SU-DHL-6 (cell line): ENCODE measurements around the gene POLR2F.

Experiments used
- H2AFZ ChIP-seq: fragments of 200-600 bp; sonication (generic); 2 replicates; pipeline ENCODE4 v1.6.1; 2014; ENCODE audit warnings: low read depth, mild to moderate bottlenecking, moderate library complexity, mixed read lengths, antibody characterized with exemption, low read length; ENCODE audit not compliant: severe bottlenecking
- H3F3A ChIP-seq: fragments of 200-600 bp; shearing (Covaris generic); 2 replicates; pipeline ENCODE4 v1.6.0; 2016; ENCODE audit warnings: antibody characterized with exemption, mild to moderate bottlenecking; ENCODE audit not compliant: insufficient read depth
- H3K27ac ChIP-seq: fragments of 200-600 bp; sonication (generic); 2 replicates; pipeline ENCODE4 v1.5.1; 2016; ENCODE audit warnings: low read depth, mild to moderate bottlenecking, low read length, moderate library complexity, mixed read lengths
- H3K27me3 ChIP-seq: fragments of 200-600 bp; sonication (generic), shearing (Covaris generic); 2 replicates; pipeline ENCODE4 v1.6.0; 2014; ENCODE audit warnings: mild to moderate bottlenecking, low read length
- H3K36me3 ChIP-seq: fragments of 200-600 bp; sonication (generic); 2 replicates; pipeline ENCODE4 v1.6.1; 2014; ENCODE audit warnings: mild to moderate bottlenecking, low read length, mixed read lengths
- H3K4me2 ChIP-seq: fragments of 300-600, 200-600 bp; shearing (Covaris generic), sonication (generic); 2 replicates; pipeline ENCODE4 v1.6.0; 2014; ENCODE audit warnings: low read length, low read depth, mild to moderate bottlenecking; ENCODE audit not compliant: poor library complexity, severe bottlenecking
- H3K4me3 ChIP-seq: fragments of 200-600 bp; sonication (generic); 2 replicates; pipeline ENCODE4 v1.5.1; 2014; ENCODE audit warnings: antibody characterized with exemption, low read length, mild to moderate bottlenecking, mixed read lengths; ENCODE audit not compliant: insufficient read depth, poor library complexity, severe bottlenecking
- H3K79me2 ChIP-seq: fragments of 200-600 bp; sonication (generic); 2 replicates; pipeline ENCODE4 v1.6.1; 2014; ENCODE audit warnings: mild to moderate bottlenecking, low read length, moderate library complexity; ENCODE audit not compliant: insufficient read depth
- H3K9ac ChIP-seq: fragments of 200-600 bp; sonication (generic); 2 replicates; pipeline ENCODE4 v1.7.0; 2014; ENCODE audit warnings: mild to moderate bottlenecking, low read length
- H3K9me2 ChIP-seq: fragments of 200-600 bp; sonication (generic); replicated peaks from 2 replicates; pipeline ENCODE4 v1.6.1; 2014; ENCODE audit warnings: low read length; ENCODE audit not compliant: insufficient read depth
- H3K9me3 ChIP-seq: fragments of 200-600 bp; sonication (generic); 2 replicates; pipeline ENCODE4 v1.6.1; 2014; ENCODE audit warnings: low read length, mixed read lengths; ENCODE audit not compliant: insufficient read depth
- H4K20me1 ChIP-seq: fragments of 200-600 bp; sonication (generic); 2 replicates; pipeline ENCODE4 v1.6.1; 2014; ENCODE audit warnings: low read depth, mild to moderate bottlenecking, antibody characterized with exemption, low read length, moderate library complexity, mixed read lengths
- CTCF ChIP-seq: fragments of 200-600 bp; sonication (generic); IDR thresholded peaks from one replicate; pipeline ENCODE4 v1.5.1; 2017; ENCODE audit warnings: antibody characterized with exemption, mild to moderate bottlenecking, low read length, moderate library complexity; ENCODE audit not compliant: insufficient read depth, poor library complexity, severe bottlenecking
- EZH2phosphoT487 ChIP-seq: fragments of 200-600 bp; sonication (generic), shearing (Covaris generic); conservative IDR thresholded peaks from 2 replicates; pipeline ENCODE4 v1.6.1; 2018; ENCODE audit warnings: mild to moderate bottlenecking, antibody characterized with exemption, low read length, moderate library complexity, mixed read lengths

Gene POLR2F

DNA sequence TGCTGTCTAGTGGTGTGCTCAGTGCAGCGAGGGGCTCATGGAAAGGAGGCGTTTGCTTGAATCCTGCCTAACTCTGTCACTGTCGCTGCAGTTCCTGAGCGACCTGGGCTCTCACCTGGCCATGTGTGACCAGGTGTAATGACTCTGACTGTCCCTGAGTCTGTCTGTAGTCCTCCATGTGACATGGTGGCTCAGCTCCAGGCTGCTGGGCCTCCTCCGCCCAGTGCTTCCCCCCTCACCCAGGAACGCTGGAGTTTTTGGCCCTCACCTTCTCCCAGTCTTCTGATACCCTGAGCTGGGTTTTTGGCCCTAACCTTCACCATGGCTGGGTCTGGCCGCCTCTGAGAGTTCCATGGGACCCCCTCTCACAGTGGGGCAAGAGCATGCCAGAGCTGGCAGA, 27.1 kb upstream of the POLR2F start:
- no peak for TF ChIP-seq EZH2phosphoT487
- no peak for TF ChIP-seq CTCF
- Histone ChIP-seq H3K27ac (no peak overlapping the region), H3K9me2 (no peaks in the 10 kb centered on the region), H3K9me3 (no peaks in the 10 kb centered on the region), H3K9ac (no peak overlapping the region), H3F3A (no peaks in the 10 kb centered on the region), H3K36me3 (no peaks in the 10 kb centered on the region), H3K27me3 (no peaks in the 10 kb centered on the region), H4K20me1 (no peaks in the 10 kb centered on the region), H3K4me3 (no peak overlapping the region), H2AFZ (no peak overlapping the region), H3K4me2 (no peak overlapping the region), H3K79me2 (no peaks in the 10 kb centered on the region)

GRCh38 chr22:37926771-37927636, 26.5 kb upstream of the POLR2F start:
- Histone ChIP-seq H3K27me3 (no peaks in the 10 kb centered on the region), H3K9me2 (no peaks in the 10 kb centered on the region), H3K36me3 (no peaks in the 10 kb centered on the region), H3K9me3 (no peaks in the 10 kb centered on the region), H3K79me2 (no peaks in the 10 kb centered on the region), H3K4me2 (no peak overlapping the region), H3K4me3 (no peak overlapping the region), H2AFZ (no peak overlapping the region), H4K20me1 (no peaks in the 10 kb centered on the region), H3F3A (no peaks in the 10 kb centered on the region), H3K27ac (no peak overlapping the region), H3K9ac (no peak overlapping the region)
- TF ChIP-seq CTCF (no peak), EZH2phosphoT487 (no peak)

GRCh38 chr22:37927637-37927936, 25.9 kb upstream of the POLR2F start:
- Histone ChIP-seq H3K27ac (no peak overlapping the region), H4K20me1 (no peaks in the 10 kb centered on the region), H3K9me3 (no peaks in the 10 kb centered on the region), H3K4me2 (no peak overlapping the region), H2AFZ (no peak overlapping the region), H3K4me3 (no peak overlapping the region), H3K9ac (no peak overlapping the region), H3K36me3 (no peaks in the 10 kb centered on the region), H3K79me2 (no peaks in the 10 kb centered on the region), H3K27me3 (no peaks in the 10 kb centered on the region), H3K9me2 (no peaks in the 10 kb centered on the region), H3F3A (no peaks in the 10 kb centered on the region)
- no peak for TF ChIP-seq CTCF
- no peak for TF ChIP-seq EZH2phosphoT487
